Rectal smooth muscle tissue (tissue), 1 donor: ENCODE measurements around the gene SDHB.
A peak's percentile ranks its signal among the peaks of the same experiment; 100 is the strongest.

ENCODE experiments used
- H3K27ac ChIP-seq: one replicate; pipeline ENCODE4 v1.7.0; 2013; ENCODE audit warnings: low read depth, low read length, inconsistent platforms
- H3K27me3 ChIP-seq: one replicate; pipeline ENCODE4 v1.7.0; 2013; ENCODE audit warnings: low read length; ENCODE audit not compliant: control insufficient read depth, insufficient read depth
- H3K36me3 ChIP-seq: one replicate; pipeline ENCODE4 v1.7.0; 2013; ENCODE audit warnings: low read length; ENCODE audit not compliant: control insufficient read depth, insufficient read depth
- H3K4me1 ChIP-seq: one replicate; pipeline ENCODE4 v1.7.0; 2013; ENCODE audit warnings: low read length; ENCODE audit not compliant: control insufficient read depth, insufficient read depth
- H3K4me3 ChIP-seq: one replicate; pipeline ENCODE4 v1.7.0; 2013; ENCODE audit warnings: low read length
- H3K9ac ChIP-seq: one replicate; pipeline ENCODE4 v1.7.0; 2013; ENCODE audit warnings: low read length

The SDHB gene

DNA sequence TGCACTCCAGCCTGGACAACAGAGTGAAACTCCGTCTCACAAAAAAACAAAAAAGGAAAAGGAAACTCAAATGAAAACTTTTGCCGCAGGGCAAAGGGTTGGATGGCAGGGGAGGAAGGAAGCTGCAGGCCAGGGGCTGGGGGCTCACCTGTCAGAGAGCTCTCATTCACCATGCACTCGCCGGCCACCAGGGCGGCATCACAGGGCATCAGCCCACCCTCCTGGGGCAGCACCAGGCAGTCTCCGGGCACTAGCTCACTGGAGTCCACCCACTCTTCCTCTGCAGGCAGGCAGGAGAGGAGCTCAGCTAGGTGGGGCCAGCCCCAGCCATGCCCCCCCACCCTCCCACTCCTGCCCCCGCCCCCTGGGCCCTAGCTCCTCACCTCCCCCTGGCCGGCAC, 54.0 kb downstream of the SDHB start:
- H3K9ac ChIP-seq: no peak overlapping the region
- no peak overlapping the region for H3K4me3 ChIP-seq
- no peaks in the 10 kb centered on the region for H3K27me3 ChIP-seq
- H3K27ac ChIP-seq: no peak overlapping the region
- peaks cover 19% of the 10 kb centered on the region for H3K36me3 ChIP-seq
- H3K4me1 ChIP-seq: no peaks in the 10 kb centered on the region

- Histone ChIP-seq H3K4me1 (no peaks in the 10 kb centered on the region), H3K9ac (no peak overlapping the region), H3K36me3 (peaks cover 11% of the 10 kb centered on the region), H3K27me3 (no peaks in the 10 kb centered on the region), H3K27ac (no peak overlapping the region), H3K4me3 (no peak overlapping the region)
Measured at GRCh38 chr1:16998589-16998988, 55.2 kb downstream of the SDHB start.

DNA sequence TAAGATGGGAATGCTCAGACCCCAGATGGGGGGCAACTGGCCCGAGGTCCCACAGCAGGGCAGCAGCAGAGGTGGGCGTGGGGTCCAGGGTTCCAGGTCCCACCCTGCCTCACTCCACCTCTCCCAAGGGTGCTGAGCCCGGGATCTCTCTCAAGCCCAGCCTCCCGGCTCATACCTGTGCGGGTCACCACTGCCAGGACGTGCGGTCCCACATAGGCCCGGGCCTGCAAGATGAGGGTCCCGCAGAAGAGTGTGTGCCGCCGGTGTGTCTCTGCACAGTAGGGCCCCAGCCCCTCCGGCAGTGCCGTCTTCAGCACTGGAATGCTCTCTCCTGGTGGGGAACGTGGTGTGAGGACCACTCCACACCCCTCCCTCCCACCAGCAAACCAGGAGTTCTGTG, 57.0 kb downstream of the SDHB start:
- Histone ChIP-seq H3K27me3 (no peaks in the 10 kb centered on the region), H3K27ac (no peak overlapping the region), H3K4me3 (no peak overlapping the region), H3K9ac (no peak overlapping the region), H3K36me3 (peaks cover 4% of the 10 kb centered on the region), H3K4me1 (no peaks in the 10 kb centered on the region)

DNA sequence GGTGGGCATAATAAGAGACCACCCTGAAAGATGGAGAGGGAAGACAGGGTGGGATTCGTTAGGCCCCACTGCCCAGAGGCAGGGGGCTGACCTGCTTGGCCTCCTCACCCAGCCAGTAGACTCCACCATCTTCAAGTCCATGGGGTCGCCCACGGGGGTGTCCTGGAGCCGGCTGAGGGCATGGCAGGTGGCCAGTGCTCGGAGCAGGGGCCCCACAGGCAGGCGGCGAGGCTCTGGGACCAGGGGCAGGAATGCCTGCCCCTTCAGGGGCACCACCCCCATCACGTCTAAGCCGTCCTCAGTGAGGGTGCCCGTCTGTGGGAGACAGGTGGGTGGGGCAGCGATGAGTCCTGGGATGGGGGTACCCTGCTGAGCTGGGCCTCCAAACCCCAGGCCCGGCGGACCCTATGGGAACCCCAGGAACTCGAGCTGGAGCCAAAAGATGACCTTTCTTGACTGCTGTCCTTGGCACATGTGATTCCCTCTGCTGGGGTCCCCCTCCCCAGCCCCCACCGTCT, 60.3 kb downstream of the SDHB start:
- Histone ChIP-seq H3K36me3 (peaks cover 8% of the 10 kb centered on the region), H3K27me3 (no peaks in the 10 kb centered on the region), H3K27ac (no peak overlapping the region), H3K4me1 (no peaks in the 10 kb centered on the region), H3K4me3 (no peak overlapping the region), H3K9ac (no peak overlapping the region)

- no peak overlapping the region for H3K4me3 ChIP-seq
- H3K27me3 ChIP-seq: no peaks in the 10 kb centered on the region
- H3K4me1 ChIP-seq: no peaks in the 10 kb centered on the region
- H3K27ac ChIP-seq: no peak overlapping the region
- H3K36me3 ChIP-seq: peaks cover 8% of the 10 kb centered on the region
- H3K9ac ChIP-seq: no peak overlapping the region
Measured at GRCh38 chr1:16992675-16993074, 61.2 kb downstream of the SDHB start.

GRCh38 chr1:16992102-16992501, 61.7 kb downstream of the SDHB start:
- Histone ChIP-seq H3K4me1 (no peaks in the 10 kb centered on the region), H3K9ac (no peak overlapping the region), H3K27me3 (no peaks in the 10 kb centered on the region), H3K36me3 (peaks cover 8% of the 10 kb centered on the region), H3K4me3 (no peak overlapping the region), H3K27ac (no peak overlapping the region)

- no peak overlapping the region for H3K9ac ChIP-seq
- no peak overlapping the region for H3K27ac ChIP-seq
- H3K4me1 ChIP-seq: no peaks in the 10 kb centered on the region
- H3K36me3 ChIP-seq: peaks cover 8% of the 10 kb centered on the region
- H3K27me3 ChIP-seq: no peaks in the 10 kb centered on the region
- H3K4me3 ChIP-seq: no peak overlapping the region
Measured at GRCh38 chr1:16991571-16991970, 62.3 kb downstream of the SDHB start.

DNA sequence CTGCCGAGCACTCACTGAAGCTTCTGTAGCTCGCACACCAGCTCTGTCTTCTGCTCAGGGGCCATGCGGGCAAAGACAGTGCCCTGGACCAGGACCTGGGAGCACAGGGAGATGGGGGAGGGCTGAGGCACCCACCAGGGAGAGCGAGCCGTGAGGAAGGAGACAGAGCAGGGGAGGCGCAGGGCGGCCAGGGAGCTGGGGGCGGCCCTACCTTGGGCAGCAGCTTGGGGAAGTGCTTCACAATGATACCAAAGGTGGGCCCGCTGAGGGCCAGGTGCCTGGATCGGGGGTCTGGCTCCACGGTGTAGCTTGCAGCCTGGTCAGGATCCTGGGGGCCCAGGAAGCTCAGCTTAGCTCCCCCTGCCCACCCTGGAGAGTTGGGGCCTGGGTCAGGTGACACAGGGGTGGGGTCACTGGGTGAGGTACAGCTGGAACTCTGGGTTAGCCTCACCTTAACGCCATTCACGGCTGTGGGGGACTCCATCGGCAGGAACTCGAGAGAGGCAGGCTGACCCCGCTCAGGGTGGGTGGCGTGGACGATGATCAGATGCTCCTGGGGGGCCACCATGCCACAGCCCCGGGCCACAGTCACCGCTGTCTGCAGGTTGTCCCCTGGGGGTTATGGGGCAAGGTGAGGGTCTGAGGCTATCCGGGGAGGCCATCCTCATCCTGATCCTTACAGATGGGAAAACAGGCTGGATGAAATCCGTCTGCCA, 64.0 kb downstream of the SDHB start:
- Histone ChIP-seq H3K4me3 (no peak overlapping the region), H3K27me3 (no peaks in the 10 kb centered on the region), H3K36me3 (peaks cover 8% of the 10 kb centered on the region), H3K9ac (no peak overlapping the region), H3K27ac (no peak overlapping the region), H3K4me1 (no peaks in the 10 kb centered on the region)

DNA sequence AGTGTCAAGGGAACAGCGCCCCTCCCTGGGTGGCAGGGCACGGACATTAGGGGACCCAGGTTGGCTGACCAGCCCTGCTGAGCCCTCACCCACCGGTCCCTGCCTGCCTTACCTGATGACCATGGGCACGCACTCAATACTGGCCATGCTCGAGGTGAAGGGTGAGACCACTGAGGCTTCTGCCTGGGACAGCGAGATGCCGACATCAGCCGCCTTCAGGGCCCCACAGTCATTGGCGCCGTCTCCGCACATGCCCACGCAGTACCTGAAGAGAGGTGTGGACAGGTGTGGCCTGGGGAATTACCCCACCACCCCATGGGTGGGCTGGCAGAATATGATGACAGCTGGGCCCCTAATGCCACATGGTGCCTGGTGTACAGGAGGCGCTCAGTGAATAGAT, 65.6 kb downstream of the SDHB start:
- no peaks in the 10 kb centered on the region for H3K4me1 ChIP-seq
- no peak overlapping the region for H3K4me3 ChIP-seq
- no peak overlapping the region for H3K9ac ChIP-seq
- H3K27me3 ChIP-seq: no peaks in the 10 kb centered on the region
- peaks cover 8% of the 10 kb centered on the region for H3K36me3 ChIP-seq
- no peak overlapping the region for H3K27ac ChIP-seq

GRCh38 chr1:16986962-16987361, 66.9 kb downstream of the SDHB start:
- Histone ChIP-seq H3K27ac (no peak overlapping the region), H3K4me1 (no peaks in the 10 kb centered on the region), H3K4me3 (no peak overlapping the region), H3K9ac (no peak overlapping the region), H3K36me3 (peaks cover 8% of the 10 kb centered on the region), H3K27me3 (no peaks in the 10 kb centered on the region)

- H3K4me1 ChIP-seq: no peaks in the 10 kb centered on the region
- H3K4me3 ChIP-seq: no peak overlapping the region
- no peaks in the 10 kb centered on the region for H3K27me3 ChIP-seq
- H3K36me3 ChIP-seq: peaks cover 8% of the 10 kb centered on the region
- no peak overlapping the region for H3K9ac ChIP-seq
- H3K27ac ChIP-seq: no peak overlapping the region
Measured at GRCh38 chr1:16986560-16986959, 67.3 kb downstream of the SDHB start.

DNA sequence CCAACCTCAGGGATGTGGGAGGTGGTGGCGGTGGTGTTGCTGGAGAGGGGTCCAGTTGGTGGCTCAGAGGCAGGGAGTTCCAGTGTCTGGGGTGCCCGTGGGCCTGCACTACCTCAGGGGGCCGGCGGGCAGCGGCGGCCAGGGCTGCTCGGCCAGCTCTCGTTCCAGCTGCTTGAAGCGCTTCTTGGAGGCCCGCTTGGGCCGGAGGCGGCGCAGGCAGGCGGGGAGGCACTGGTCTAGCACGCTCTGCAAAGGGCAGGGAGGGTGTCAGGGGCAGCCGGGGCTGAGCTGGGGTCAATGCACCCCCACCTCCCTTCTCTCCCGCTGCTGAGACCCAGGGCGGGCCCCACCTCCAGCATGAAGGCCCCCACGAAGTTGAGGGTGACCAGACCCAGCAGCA, 67.7 kb downstream of the SDHB start:
- H3K9ac ChIP-seq: no peak overlapping the region
- no peak overlapping the region for H3K4me3 ChIP-seq
- H3K36me3 ChIP-seq: peaks cover 8% of the 10 kb centered on the region
- H3K27me3 ChIP-seq: no peaks in the 10 kb centered on the region
- no peak overlapping the region for H3K27ac ChIP-seq
- no peaks in the 10 kb centered on the region for H3K4me1 ChIP-seq

GRCh38 chr1:16984717-16985116, 69.1 kb downstream of the SDHB start:
- Histone ChIP-seq H3K27me3 (no peaks in the 10 kb centered on the region), H3K27ac (peak overlapping the region; percentile 8), H3K4me1 (no peaks in the 10 kb centered on the region), H3K36me3 (peaks cover 7% of the 10 kb centered on the region), H3K9ac (no peak overlapping the region), H3K4me3 (no peak overlapping the region)
